Prostate gland (tissue), 2 donors: Measurements from ENCODE around the gene EEF1A2. TPM values are rescaled to one million over a fixed set of nuclear protein-coding genes. Genes with fewer than 3 reads are reported as not detected.

ENCODE experiments used
- DNase-seq: peaks from one replicate; pipeline ENCODE4 v3.0.0-alpha.2; 2019; ENCODE audit warnings: low spot score
- H3K27ac ChIP-seq, 2 donors: fragments of 200-600 bp; sonication (generic); 2 replicates each; pipeline ENCODE4 v1.5.1; 2017 to 2019
- H3K27me3 ChIP-seq: fragments of 200-600 bp; sonication (generic); replicated peaks from 2 replicates; pipeline ENCODE4 v1.5.1; 2019; ENCODE audit not compliant: insufficient read depth
- H3K36me3 ChIP-seq, 2 donors: fragments of 200-600 bp; sonication (generic); 1 replicate in 1 of 2; 2 replicates in 1 of 2; pipeline versions ENCODE4 v1.5.1 to v1.8.1; 2017 to 2019
- H3K4me1 ChIP-seq: fragments of 200-600 bp; sonication (generic); replicated peaks from 2 replicates; pipeline ENCODE4 v1.5.1; 2019
- H3K4me3 ChIP-seq, 2 donors: fragments of 200-600 bp; sonication (generic); 2 replicates each; pipeline ENCODE4 v1.5.1; 2017 to 2019
- H3K9me3 ChIP-seq: fragments of 200-600 bp; sonication (generic); 2 replicates; pipeline ENCODE4 v1.5.1; 2017
- POLR2A ChIP-seq: fragments of 450-650 bp; IDR thresholded peaks from one replicate; pipeline ENCODE4 v1.6.1; 2016; ENCODE audit warnings: antibody characterized with exemption, mild to moderate bottlenecking
- POLR2AphosphoS5 ChIP-seq: sonication (generic); formaldehyde crosslinking; IDR thresholded peaks from one replicate; pipeline ENCODE4 v1.6.1; 2017; ENCODE audit warnings: antibody characterized with exemption
- WGBS: methylation state at CpG from one replicate; pipeline ENCODE4 v1.1.5; 2018; 5-methylcytosine and 5-hydroxymethylcytosine counted together
- intact Hi-C: fragments of 100-400 bp; cut with DNase I; formaldehyde crosslinking; loops from one replicate; pipeline ENCODE4 v1.14.2; 2022
- total RNA-seq, 2 donors: library from RNA; depleted of rRNA; stranded (reverse); fragments of >200 nt; gene quantifications; one replicate each; pipeline ENCODE4 v1.1.0, GENCODE V29; 2016
- TF ChIP-seq, protein P1 (sequence below), 4 experiments: fragments of 200-600 bp in 2 of 4; fragments of 450-650 bp in 2 of 4; sonication (generic) in 2 of 4; IDR thresholded peaks; 1 replicate in 3 of 4; 2 replicates in 1 of 4; pipeline ENCODE4 v1.5.1; 2016 to 2019; ENCODE audit warnings: antibody characterized with exemption in 4 of 4, mild to moderate bottlenecking in 2 of 4, moderate library complexity in 2 of 4

The EEF1A2 gene
- total RNA-seq, 2 donors from 2014 or later, result 13.4 to 20.9 TPM

DNA sequence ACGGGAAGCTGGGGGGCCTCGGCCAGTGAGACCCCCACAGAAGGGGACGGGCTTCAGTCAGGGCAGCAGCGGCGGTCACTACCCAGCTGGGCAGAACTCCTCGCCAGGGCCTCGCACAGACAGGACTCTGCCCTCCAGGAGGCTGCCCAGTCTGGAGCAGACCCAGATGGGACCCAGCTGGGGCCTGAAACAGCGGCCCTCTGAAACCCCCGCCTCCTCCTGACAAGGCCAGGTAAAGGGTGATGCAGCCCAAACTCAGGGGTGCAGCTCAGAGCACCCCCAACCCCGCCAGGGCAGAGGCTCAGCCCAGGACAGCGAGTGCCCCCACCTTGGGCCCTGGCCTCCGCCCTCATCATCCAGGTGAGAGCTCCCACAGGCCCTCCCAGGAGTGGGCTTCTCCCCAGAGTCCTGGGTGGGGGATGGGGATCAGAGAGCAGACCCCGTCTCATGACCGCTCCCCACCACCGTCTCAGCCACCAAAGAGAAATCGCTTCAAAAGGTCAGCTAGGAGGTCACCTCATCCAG lies 2.2 kb downstream of the EEF1A2 start:
- Histone ChIP-seq H3K9me3 (no peaks in the 10 kb centered on the region), H3K36me3 (no peaks in the 10 kb centered on the region), H3K27me3 (no peaks in the 10 kb centered on the region), H3K4me3 (no peak overlapping the region), H3K4me1 (no peaks in the 10 kb centered on the region), H3K27ac (no peak overlapping the region)
- TF ChIP-seq POLR2A (no peak), POLR2AphosphoS5 (no peak)
- TF ChIP-seq, protein P1, sequence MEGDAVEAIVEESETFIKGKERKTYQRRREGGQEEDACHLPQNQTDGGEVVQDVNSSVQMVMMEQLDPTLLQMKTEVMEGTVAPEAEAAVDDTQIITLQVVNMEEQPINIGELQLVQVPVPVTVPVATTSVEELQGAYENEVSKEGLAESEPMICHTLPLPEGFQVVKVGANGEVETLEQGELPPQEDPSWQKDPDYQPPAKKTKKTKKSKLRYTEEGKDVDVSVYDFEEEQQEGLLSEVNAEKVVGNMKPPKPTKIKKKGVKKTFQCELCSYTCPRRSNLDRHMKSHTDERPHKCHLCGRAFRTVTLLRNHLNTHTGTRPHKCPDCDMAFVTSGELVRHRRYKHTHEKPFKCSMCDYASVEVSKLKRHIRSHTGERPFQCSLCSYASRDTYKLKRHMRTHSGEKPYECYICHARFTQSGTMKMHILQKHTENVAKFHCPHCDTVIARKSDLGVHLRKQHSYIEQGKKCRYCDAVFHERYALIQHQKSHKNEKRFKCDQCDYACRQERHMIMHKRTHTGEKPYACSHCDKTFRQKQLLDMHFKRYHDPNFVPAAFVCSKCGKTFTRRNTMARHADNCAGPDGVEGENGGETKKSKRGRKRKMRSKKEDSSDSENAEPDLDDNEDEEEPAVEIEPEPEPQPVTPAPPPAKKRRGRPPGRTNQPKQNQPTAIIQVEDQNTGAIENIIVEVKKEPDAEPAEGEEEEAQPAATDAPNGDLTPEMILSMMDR (IDR thresholded peaks at IDR 0.05), result no peak
- WGBS, result 70% methylated on average over 10 of the region's 16 CpGs
- intact Hi-C loops, result no loop called here
- DNase-seq, result no peak

DNA sequence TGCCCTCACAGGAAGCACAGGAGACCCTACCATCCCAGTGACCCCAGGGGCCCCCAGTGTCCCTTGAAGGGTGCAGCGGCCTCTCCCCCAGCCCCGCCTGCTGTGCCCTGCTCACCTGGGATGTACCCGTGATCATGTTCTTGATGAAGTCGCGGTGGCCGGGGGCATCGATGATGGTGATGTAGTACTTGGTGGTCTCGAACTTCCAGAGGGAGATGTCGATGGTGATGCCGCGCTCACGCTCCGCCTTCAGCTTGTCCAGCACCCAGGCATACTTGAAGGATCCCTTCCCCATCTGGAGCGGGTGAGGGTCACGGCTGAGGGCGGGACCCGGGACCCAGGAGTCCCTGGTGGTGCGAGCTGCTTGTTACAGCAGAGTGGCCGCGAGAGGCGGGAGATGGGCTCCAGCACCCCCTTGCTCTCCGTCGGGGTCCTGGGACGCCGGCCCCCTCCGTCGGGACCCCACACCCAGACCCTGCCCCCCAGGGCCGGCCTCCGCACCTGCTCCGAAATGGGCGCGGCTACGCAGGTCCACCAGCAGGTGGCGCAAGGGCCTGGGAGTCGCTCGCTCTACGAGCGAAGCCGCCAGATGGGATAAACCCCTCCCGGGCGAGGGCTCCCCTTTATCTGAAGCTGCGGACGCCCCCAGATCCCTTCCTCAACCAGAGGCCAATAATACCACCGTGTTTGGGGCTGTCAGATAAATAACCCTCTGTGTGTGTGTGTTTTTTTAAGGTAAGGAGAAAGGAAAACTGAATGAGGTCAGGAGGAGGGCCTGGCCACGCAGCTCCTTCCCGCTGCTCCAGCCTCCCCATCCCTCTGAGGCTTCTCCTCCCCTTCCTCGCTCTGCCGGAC lies 2.9 kb downstream of the EEF1A2 start:
- intact Hi-C loops, result no loop called here
- Histone ChIP-seq H3K36me3 (no peaks in the 10 kb centered on the region), H3K27ac (no peak overlapping the region), H3K4me1 (no peaks in the 10 kb centered on the region), H3K9me3 (no peaks in the 10 kb centered on the region), H3K27me3 (no peaks in the 10 kb centered on the region), H3K4me3 (no peak overlapping the region)
- DNase-seq, result peak; percentile 46
- WGBS, result 26% methylated on average over 47 of the region's 48 CpGs
- TF ChIP-seq POLR2AphosphoS5, result peak; percentile 31
- TF ChIP-seq, protein P1 (IDR thresholded peaks at IDR 0.05), result peak; percentile 77 to 88 (median 82)
- no peak for TF ChIP-seq POLR2A

DNA sequence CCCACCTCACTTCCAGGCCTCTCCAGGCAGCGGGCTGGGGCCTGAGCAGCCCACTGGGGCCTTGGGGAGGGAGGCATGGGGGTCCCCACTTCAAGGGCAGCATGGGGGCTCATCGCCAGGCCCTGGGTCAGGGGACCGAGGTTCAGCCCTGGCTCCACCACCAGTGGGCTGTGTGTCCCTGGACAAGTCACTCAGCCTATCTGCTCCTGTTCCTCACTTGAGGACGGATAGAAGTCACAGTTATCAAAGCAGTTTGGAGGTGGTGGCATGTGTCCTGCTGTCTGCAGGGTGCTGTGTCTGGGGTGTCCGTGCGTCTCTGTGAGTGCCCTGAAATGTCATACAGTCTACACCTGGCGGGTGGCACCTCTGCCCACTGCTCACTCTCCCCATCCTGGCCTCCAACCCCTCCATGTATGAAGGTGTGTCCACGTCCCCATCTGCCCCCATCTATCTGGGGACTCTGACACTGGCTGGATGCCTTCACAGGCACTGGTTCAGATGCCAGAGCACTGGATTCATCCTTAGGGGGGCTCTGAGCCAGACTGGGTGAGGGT lies 3.6 kb downstream of the EEF1A2 start:
- H3K27ac ChIP-seq, result no peak overlapping the region
- no peak overlapping the region for H3K4me3 ChIP-seq
- peaks cover 4% of the 10 kb centered on the region for H3K27me3 ChIP-seq
- H3K9me3 ChIP-seq, result no peaks in the 10 kb centered on the region
- no peaks in the 10 kb centered on the region for H3K4me1 ChIP-seq
- no peaks in the 10 kb centered on the region for H3K36me3 ChIP-seq
- intact Hi-C loops, result no loop called here
- no peak for DNase-seq
- WGBS, result 76% methylated on average over 8 of the region's 8 CpGs
- no peak for TF ChIP-seq POLR2AphosphoS5
- TF ChIP-seq POLR2A, result no peak
- TF ChIP-seq, protein P1 (IDR thresholded peaks at IDR 0.05), result no peak

DNA sequence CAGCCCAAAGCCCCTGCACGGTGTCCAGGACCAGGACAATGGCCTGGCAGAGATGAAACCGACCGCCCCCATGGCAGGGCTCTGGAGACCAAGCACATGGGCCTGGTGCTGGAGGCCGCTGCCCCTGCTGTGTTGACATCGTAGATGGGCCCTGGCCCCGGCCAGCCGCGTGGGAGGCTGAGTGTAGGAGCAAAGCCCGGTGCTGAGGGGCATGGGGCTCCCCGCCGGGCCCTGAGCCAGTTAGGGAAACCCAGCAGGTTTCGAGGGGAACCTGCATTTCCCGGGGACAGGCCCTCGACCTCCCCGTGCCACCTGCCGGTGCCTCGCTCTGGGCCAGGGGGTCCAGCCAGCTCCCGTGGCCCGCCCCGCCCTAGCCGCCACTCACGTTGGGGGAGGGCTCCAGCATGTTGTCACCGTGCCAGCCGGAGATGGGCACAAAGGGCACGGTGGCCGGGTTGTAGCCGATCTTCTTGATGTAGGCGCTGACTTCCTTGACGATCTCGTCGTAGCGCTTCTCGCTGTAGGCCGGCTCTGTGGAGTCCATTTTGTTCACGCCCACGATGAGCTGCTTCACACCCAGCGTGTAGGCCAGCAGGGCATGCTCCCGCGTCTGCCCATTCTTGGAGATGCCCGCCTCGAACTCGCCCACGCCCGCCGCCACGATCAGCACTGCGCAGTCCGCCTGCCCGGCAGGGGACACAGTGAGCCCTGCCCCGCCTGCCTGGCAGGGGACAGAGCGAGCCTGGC lies 4.3 kb downstream of the EEF1A2 start:
- no peaks in the 10 kb centered on the region for H3K4me1 ChIP-seq
- TF ChIP-seq, protein P1 (IDR thresholded peaks at IDR 0.05), result no peak
- TF ChIP-seq POLR2AphosphoS5, result no peak
- TF ChIP-seq POLR2A, result no peak
- peaks cover 4% of the 10 kb centered on the region for H3K27me3 ChIP-seq
- no peaks in the 10 kb centered on the region for H3K36me3 ChIP-seq
- H3K9me3 ChIP-seq, result no peaks in the 10 kb centered on the region
- 87% methylated on average over 49 of the region's 51 CpGs for WGBS
- no peak overlapping the region for H3K4me3 ChIP-seq
- DNase-seq, result no peak
- no peak overlapping the region for H3K27ac ChIP-seq
- intact Hi-C loops, result no loop called here
